T-helper 22 cell (primary cell): ENCODE results near the gene CCIN.
"Not testable (repeated sequence)": the region's sequence is repeated elsewhere in the genome, so short reads cannot be mapped to it uniquely, and the experiment has no call there.

ENCODE experiments used
- DNase-seq: peaks from one replicate; pipeline ENCODE4 v3.0.0-alpha.2; 2020; ENCODE audit warnings: low read depth

The CCIN gene

DNA sequence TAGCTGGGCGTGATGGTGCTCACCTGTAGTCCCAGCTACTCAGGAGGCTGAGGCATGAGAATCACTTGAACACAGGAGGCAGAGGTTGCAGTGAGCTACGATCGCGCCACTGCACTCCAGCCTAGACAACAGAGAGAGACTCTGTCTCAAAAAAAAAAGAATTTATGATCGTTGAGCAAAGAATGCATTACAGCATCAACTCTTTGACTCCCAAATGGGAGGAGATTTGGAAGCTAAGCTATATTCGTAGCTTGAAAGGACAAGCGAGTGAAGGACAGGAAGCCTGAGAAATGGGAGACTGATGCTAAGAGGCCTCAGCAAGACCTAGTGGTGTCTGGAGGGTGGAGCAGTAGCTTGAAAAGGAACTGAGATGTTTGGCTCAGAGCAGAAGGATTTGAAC is 10.3 kb upstream of the CCIN start:
- DNase-seq, result no peak

DNA sequence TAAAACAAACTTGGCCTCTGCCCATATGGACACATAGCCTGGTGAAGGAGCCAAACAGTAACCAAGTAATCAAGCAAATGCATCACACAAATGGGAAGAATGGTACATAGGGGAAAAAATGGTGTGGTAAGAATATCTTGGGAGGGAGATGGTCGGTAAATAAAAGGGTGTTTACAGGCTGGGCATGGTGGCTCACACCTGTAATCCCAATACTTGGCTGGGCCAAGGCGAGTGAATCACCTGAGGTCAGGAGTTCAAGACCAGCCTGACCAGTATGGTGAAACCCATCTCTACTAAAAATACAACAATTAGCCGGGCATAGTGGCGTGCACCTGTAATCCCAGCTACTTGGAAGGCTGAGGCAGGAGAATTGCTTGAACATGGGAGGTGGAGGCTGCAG is 9.7 kb upstream of the CCIN start:
- not testable (repeated sequence) for DNase-seq

GRCh38 chr9:36160126-36160525 is 9.1 kb upstream of the CCIN start:
- DNase-seq, result not testable (repeated sequence)

DNA sequence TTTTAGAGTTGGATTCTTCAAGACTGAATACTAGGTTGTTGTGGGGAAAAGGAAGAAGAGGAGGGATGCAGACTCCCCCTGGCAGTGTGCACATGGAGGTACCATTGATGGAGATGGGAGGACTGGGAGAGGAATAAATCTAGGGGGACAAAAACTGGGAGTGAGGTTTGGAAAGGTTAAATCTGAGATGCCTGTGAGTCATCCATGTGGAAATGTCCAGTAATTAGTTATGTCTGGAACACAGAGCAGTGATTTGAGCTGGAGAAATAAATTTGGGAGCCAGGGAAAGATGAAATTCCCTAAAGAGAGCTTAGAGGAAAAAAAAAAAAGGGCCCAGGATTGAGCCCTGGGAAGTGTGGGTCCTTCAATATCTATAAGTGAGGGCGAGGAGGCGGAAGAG is 8.0 kb upstream of the CCIN start:
- DNase-seq, result no peak

DNA sequence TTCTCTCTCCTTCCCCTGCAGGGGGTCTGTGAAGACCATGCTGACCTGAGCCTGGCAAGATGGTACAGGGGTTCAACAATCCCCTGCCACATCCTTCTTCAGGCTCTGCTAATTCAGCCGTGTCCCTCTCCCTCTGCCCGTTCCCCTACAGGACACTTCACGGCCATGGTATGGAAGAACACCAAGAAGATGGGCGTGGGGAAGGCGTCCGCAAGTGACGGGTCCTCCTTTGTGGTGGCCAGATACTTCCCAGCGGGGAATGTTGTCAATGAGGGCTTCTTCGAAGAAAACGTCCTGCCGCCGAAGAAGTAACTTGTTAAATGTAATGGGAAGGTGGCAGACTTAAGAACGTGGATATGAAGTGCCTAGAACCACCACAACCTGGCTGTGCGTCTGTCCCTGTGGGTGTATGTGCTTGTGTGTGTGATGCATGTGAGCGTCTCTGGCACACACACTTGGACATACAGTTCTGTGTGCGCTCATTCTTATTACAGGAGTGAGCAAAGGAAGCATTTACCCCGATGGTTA is 6.9 kb upstream of the CCIN start:
- no peak for DNase-seq

- DNase-seq, result no peak
These were observed 6.0 kb upstream of the CCIN start for GRCh38 chr9:36163049-36163785.

DNA sequence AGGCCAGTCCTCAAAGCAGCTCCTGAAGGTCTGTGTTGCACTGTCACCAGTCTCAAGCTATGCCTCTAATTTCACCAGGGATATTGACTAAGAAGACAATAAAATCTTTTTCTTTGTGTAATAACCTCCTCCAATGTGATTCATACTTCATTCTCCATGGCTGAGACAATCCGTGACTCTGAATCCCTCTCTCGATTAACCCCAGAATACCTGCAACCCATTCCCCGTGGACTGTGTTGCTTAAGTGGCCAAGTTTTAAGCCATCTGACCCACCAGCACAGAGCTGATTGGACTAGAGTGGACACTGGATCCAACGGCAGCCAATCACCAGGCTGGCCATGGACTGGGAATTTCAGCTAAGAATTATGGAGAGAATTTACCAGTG is 5.4 kb upstream of the CCIN start:
- DNase-seq, result no peak

- DNase-seq, result no peak
These were observed 4.8 kb upstream of the CCIN start for GRCh38 chr9:36164372-36164771.

DNA sequence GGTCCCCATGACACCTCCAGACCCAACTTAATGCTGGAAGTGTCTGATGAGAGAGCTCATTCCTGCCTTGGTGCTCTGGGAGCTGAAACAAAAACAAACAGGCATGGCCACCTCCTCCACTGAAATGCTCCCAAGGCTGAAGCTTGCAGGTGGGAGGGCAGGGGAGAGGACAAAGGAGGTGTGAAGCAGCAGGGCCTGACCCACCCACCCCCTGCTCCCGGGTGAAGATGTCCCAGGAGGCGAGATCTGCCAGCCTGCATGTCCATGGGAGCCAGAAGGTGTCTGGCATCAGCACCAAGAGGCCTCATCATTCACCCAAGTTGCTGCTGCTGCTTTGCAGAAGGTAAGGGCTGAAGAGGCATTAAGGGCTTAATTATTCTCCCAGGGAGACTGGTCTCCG is 4.2 kb upstream of the CCIN start:
- DNase-seq, result no peak

DNA sequence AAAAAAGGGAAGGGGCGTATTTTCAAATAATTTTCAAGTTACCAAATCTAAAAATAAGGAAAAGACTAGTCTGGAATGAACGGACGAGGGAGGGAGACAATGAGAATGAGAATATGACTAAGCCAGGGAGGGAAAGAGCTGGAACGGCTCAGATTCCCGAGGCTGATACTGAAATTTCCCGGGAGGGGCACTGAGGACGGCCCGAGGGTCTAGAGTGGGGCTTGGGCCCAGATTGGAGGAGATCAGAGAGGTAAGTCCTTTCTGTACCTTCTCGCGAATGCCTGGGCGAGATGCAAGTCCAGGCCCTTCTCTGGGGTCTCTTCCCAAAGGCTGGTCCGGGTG is 3.4 kb upstream of the CCIN start:
- no peak for DNase-seq

DNA sequence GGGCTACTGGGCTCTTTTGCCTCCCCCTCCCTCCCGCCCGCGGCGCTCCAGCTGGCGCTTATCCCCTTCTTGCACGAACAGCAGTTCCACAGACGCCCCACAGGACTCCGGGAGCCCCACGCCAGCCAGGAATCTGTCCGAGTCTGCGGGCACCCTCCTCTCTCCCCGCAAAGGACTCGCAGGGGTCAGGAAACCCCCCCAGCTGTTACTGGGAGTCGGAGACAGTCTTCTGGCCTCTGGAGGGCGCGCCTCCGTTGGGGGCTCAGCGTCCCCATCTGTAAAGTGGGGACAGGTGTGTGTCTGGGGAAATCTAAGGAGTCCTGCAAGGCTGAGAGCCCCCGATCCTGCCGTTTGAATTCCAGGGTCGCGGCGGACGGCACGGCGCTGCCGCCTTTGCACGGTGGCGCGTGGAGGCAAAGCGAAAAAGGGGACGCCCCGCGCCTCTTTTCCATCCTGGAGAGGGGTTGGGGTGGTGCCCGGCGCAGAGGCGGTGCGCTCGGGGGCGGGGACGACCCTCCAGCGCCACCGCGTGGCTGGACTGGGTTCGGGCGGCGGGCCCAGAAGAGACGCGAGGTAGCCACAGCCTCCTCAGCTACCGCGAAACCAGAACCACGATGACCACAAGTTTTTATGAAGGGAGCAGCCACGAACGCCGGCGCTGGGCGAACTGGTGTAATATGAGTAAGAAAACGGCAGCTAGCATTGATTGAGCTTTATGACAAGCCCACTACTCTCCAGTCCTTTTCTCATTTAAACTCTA is 2.8 kb upstream of the CCIN start:
- peak; percentile 61 for DNase-seq

GRCh38 chr9:36169708-36170107 is 520 bp downstream of the CCIN start:
- no peak for DNase-seq

DNA sequence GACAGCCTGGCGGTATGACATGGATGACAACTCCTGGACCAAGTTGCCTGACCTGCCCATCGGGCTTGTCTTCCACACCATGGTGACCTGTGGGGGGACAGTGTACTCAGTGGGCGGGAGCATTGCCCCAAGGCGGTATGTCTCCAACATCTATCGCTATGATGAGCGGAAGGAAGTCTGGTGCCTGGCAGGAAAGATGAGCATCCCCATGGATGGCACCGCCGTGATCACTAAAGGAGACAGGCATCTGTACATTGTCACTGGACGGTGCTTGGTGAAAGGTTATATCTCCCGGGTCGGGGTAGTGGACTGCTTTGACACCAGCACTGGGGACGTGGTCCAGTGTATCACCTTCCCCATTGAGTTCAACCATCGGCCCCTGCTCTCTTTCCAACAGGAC is 1.3 kb downstream of the CCIN start:
- no peak for DNase-seq

DNA sequence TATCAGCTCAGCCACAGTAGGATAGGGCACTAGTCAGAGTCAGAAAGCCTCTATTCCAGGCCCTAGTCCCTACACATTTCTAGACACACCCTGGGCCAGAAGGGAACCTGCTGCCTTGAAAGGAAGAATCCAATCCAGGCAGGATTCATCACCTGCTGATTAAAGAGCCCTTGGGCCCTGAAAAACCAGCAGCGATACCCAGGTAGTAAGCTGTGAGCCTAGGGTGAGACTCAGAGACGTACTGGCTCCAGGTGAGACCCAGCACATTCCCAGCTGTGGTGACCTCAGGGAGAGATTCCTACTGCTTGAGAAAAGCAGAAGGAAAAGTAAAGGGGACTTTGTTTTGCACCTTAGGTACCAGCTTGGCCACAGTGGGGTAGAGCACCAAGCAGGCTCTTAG is 4.7 kb downstream of the CCIN start:
- no peak for DNase-seq

- no peak for DNase-seq
These were observed 5.1 kb downstream of the CCIN start for GRCh38 chr9:36174271-36174670.

DNA sequence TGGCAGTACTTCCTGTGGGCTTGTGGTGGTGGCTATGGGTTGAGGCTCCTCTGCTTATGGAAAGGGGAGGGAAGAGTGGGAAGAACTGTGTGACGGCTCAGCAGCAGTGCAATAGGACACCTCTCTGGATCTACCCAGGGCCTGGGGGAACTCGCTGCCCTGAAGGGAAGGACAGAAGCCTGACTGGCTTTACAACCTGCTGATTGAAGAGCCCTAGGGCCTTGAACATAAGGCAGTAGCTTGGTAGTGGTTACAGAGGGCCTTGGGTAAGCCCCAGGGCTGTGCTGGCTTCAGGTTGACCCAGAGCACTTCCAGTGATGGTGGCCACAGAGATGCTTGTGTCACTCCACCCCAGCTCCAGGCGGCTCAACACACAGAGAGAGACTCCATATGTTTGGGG is 5.5 kb downstream of the CCIN start:
- no peak for DNase-seq

GRCh38 chr9:36175209-36175608 is 6.0 kb downstream of the CCIN start:
- not testable (repeated sequence) for DNase-seq

GRCh38 chr9:36176496-36176895 is 7.3 kb downstream of the CCIN start:
- DNase-seq, result not testable (repeated sequence)

- no peak for DNase-seq
These were observed 8.4 kb downstream of the CCIN start for GRCh38 chr9:36177571-36177970.

- DNase-seq, result not testable (repeated sequence)
These were observed 11.1 kb downstream of the CCIN start for GRCh38 chr9:36180243-36180642.

DNA sequence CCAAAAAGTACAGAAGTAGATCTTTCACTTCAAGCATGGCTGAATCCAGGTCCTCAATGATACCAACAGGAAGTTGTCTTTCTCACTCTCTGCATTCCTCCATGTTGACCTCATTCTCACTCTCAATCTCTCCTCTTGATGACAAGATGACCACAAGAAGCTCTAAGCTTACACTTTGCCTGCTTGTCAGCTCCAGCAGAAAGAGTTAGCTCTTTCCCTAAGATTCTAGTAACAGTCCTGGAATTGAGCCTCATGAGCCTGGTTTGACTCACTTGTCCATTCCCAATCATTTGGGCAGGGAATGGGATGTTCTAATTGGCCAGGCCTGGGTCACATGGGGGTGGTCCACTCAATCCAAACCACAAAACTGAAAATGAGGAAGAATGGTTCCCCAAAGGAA is 18.2 kb downstream of the CCIN start:
- DNase-seq, result no peak

- DNase-seq, result no peak
These were observed 19.0 kb downstream of the CCIN start for GRCh38 chr9:36188212-36188611.

GRCh38 chr9:36189976-36190375 is 20.8 kb downstream of the CCIN start:
- no peak for DNase-seq
